ENCODE data around the gene SLC30A2.

- TF ChIP-seq POLR2AphosphoS5 (IDR thresholded peaks at IDR 0.05): no peak
- no peak for TF ChIP-seq CTCF (IDR thresholded peaks at IDR 0.05)
Observed at GRCh38 chr1:26031611-26032220, 14.2 kb downstream of the SLC30A2 start.
